ENCODE results near the gene RHOG. TPM values are rescaled to one million over a fixed set of nuclear protein-coding genes. Genes with fewer than 3 reads are reported as not detected.
"Not testable (repeated sequence)": the region's sequence is repeated elsewhere in the genome, so short reads cannot be mapped to it uniquely, and the experiment has no call there.

Gene RHOG
- polyA plus RNA-seq (ENCODE audit: insufficient read length in 4 of 4): 10 to 100 TPM; 24.7 to 31.3 (median 25.5) TPM

DNA sequence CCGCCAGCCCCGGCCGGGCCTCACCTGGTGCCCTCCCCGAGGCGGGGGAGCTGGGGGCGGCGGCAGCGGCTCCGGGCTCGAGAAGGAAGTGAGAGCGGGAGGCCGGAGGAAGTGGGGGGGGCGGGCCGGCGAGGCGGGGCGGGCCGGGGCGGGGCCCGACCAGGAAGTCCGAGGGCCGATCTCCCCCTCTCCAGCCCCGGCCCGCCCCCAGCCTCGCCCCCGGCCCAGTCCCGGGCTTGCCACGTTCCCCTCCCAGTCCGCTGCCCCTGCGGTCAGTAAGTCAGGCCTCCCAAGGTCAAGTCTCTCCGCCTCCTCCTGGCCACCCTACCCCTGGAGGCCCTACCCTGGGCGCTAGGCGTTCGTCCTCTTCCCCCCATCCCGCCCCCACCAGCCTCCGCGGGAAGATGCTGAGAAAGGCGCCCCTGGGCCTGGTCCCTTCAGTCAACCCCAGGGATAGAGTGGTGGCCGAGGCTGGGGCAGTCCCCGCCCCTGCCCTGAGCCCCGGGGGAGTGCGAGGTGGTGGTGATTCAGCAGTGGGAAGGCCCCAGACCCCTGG, at the start of gene RHOG:
Gene RHOG, minus strand, starts transcription at position 90 of the 556 bp plus-strand sequence. CDS start 12,821 bp downstream, outside the sequence.
- DNase-seq (ENCODE audit: low read depth in 4 of 4, low spot score in 3 of 4): peak; percentile 46 to 66 (median 56)

DNA sequence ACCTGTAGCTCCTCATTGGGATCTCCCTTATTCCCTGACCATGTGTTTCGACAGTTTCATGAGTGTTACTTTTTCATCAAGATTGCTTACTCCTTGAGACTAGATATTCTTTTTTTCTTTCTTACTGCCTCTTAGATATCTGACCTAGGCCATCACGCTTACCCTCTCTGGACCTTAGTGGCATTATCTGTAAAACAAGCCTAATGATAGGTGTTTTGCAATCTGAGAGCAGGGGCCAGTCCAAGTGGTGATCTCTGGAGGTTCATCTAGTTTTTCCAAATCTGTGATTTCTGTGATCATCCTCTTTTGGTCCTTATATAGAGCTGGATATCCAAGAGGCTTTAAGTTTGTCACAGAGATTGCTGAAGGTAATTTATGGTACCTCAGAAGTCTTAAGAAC, 49.3 kb upstream of the RHOG start:
- DNase-seq (ENCODE audit: low read depth in 4 of 4, low spot score in 3 of 4): no peak

DNA sequence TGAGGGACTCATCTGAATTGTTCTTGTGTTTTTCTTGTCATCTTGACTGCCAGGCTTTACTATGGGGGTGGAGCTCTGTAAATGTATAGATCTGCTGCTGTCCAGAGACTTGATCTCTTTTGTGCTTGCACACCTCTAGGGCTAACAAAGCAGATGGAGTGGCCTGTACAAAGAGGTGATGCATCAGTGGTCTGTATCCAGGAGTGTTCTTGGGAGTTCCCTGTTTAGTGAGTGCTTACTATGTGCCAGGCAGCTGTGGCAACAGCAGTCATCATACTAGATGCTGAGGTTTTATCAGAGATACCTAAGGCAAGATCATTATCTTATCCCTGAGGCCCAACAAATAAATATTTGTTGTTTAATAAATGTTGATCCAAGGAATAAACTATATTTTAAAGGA, 48.1 kb upstream of the RHOG start:
- DNase-seq (ENCODE audit: low read depth in 4 of 4, low spot score in 3 of 4): no peak

DNA sequence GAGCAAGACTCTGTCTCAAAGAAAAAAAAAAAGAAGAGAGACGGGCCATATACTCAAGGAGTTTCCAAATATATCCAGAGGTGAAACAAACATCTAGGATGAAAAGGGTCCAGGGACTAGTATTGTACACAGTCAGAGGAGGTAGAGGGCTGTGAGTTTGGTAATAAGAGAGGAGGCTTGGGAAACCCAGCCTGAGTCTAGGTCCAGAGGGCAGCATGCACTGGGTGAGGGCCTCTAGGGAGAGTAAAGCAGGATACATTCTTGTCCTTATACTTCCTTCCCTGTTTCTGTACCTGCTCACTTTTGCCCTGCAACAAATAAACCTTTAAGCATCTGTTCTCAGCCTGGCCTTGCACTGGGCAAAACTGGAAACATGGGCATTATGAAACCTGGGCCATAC, 46.2 kb upstream of the RHOG start:
- no peak for DNase-seq (ENCODE audit: low read depth in 4 of 4, low spot score in 3 of 4)

- no peak for DNase-seq (ENCODE audit: low read depth in 4 of 4, low spot score in 3 of 4)
These were observed 45.1 kb upstream of the RHOG start for GRCh38 chr11:3885855-3886254.

DNA sequence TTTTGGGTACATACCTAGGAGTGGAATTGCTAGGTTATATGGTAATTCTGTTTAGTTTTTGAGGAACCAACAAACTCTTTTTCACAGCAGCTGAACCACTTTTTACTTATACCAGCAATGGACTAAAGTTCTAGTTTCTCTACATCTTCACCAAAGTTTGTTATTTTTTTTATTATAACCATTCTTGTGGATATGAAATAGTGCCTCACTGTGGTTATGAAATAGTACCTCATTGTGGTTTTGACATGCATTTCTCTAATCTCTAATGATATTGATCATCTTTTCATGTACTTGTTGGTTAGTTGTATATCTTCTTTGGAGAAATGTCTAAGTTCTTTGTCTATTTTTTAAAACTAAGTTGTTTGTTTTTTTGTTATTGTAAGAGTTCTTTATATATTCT, 41.9 kb upstream of the RHOG start:
- no peak for DNase-seq (ENCODE audit: low read depth in 4 of 4, low spot score in 3 of 4)

- DNase-seq (ENCODE audit: low read depth in 4 of 4, low spot score in 3 of 4): no peak
These were observed 40.0 kb upstream of the RHOG start for GRCh38 chr11:3880724-3881123.

- DNase-seq (ENCODE audit: low read depth in 4 of 4, low spot score in 3 of 4): no peak
These were observed 39.3 kb upstream of the RHOG start for GRCh38 chr11:3879967-3880542.

- DNase-seq (ENCODE audit: low read depth in 4 of 4, low spot score in 3 of 4): no peak
These were observed 38.6 kb upstream of the RHOG start for GRCh38 chr11:3879216-3879966.

DNA sequence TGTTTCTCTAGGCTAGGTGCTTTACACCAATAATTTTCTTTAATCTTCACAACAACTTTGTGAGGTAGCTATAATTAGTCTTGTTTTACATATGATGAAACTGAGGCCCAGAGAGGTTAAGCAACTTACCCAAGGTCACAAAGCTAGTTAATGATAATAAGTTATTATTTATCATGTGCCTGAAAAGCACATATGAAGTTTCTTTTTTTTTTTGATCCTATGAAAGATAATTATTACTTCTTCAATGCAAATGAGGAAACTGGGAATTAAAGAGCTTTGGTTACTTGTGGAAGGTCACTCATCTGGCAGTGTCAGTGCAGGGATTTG, 37.5 kb upstream of the RHOG start:
- no peak for DNase-seq (ENCODE audit: low read depth in 4 of 4, low spot score in 3 of 4)

- no peak for DNase-seq (ENCODE audit: low read depth in 4 of 4, low spot score in 3 of 4)
These were observed 36.9 kb upstream of the RHOG start for GRCh38 chr11:3877364-3878257.

GRCh38 chr11:3876613-3877012, 35.9 kb upstream of the RHOG start:
- no peak for DNase-seq (ENCODE audit: low read depth in 4 of 4, low spot score in 3 of 4)

- no peak for DNase-seq (ENCODE audit: low read depth in 4 of 4, low spot score in 3 of 4)
These were observed 33.1 kb upstream of the RHOG start for GRCh38 chr11:3873712-3874349.

- no peak for DNase-seq (ENCODE audit: low read depth in 4 of 4, low spot score in 3 of 4)
These were observed 26.7 kb upstream of the RHOG start for GRCh38 chr11:3867209-3868091.

DNA sequence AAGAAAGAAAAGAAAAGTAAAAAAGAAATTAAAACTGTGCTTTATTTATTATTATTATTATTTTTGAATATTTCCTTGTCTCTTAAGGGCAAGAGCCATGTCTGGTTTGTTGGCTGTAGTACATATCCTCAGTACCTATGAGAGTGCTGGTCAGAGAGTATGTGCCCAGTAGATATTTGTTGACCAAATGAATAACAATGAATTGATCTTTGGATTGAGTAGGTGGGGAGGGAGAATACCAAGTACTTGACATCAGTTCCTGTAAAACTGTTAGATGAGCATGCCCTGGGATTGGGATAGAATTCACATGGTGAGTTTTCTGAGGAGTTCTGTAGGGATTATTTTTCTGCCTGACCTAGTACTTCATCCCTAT, 26.1 kb upstream of the RHOG start:
- DNase-seq (ENCODE audit: low read depth in 4 of 4, low spot score in 3 of 4): no peak

- DNase-seq (ENCODE audit: low read depth in 4 of 4, low spot score in 3 of 4): no peak
These were observed 25.4 kb upstream of the RHOG start for GRCh38 chr11:3866206-3866605.

GRCh38 chr11:3865388-3866193, 24.8 kb upstream of the RHOG start:
- DNase-seq (ENCODE audit: low read depth in 4 of 4, low spot score in 3 of 4): no peak

DNA sequence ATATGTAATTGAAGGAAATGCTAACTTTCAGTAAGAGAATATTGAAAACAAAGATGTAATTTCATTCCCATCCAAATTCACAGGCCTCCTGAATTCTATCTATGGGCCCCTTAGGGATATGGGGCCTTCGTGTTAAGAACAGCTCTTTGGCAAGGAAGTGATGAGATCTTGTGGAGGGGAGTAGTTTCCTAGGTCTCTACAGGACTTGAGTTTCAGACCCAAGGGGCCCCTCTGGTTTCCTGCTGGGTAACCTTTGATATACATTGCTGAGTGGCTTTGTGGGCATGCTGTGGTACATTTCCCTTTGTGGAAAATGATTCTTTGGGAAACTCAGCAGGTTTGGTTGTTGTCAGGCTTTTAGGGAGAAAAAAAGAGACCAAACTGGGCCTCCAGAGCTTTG, 20.9 kb upstream of the RHOG start:
- no peak for DNase-seq (ENCODE audit: low read depth in 4 of 4, low spot score in 3 of 4)

GRCh38 chr11:3860898-3861393, 20.2 kb upstream of the RHOG start:
- DNase-seq (ENCODE audit: low read depth in 4 of 4, low spot score in 3 of 4): not testable (repeated sequence)

All from right renal pelvis (tissue), 4 donors.